Spleen (tissue), 7 donors: ENCODE data around the gene RAB40C.

Experiments used
- CTCF ChIP-seq, 11 experiments: fragments of 200-600 bp in 7 of 11; fragments of 450-650 bp in 4 of 11; sonication (generic) in 4 of 11; IDR thresholded peaks in 8 of 11; conservative IDR thresholded peaks in 3 of 11; 1 replicate in 7 of 11; 2 replicates in 4 of 11; pipeline versions ENCODE4 v1.4.0 to v1.8.0; 2016 to 2021; ENCODE audit warnings: antibody characterized with exemption in 11 of 11, inconsistent platforms in 4 of 11, mild to moderate bottlenecking in 1 of 11
- POLR2A ChIP-seq, 3 donors: fragments of 450-650 bp; IDR thresholded peaks; one replicate each; pipeline ENCODE4 v1.5.1; 2017; ENCODE audit warnings: antibody characterized with exemption in 3 of 3, mild to moderate bottlenecking in 1 of 3
- POLR2AphosphoS5 ChIP-seq, 3 donors: sonication (generic); formaldehyde crosslinking; IDR thresholded peaks; one replicate each; pipeline ENCODE4 v1.5.1; 2017; ENCODE audit warnings: antibody characterized with exemption in 3 of 3
- donor health status: DM: no; HTN: no; CAD: no; lungs with moderate emphysema.
- donor health status: DM: no; HTN: no; CAD: no.
- donor health status: DM: no; HTN: no; CAD: no.

GRCh38 chr16:582218-582613 is 7.7 kb upstream of the RAB40C start:
- no peak for TF ChIP-seq CTCF (IDR thresholded peaks at IDR 0.05 in 8 of 11, conservative IDR thresholded peaks at IDR 0.05 in 3 of 11)
- no peak for TF ChIP-seq POLR2A (IDR thresholded peaks at IDR 0.05)
- TF ChIP-seq POLR2AphosphoS5 (IDR thresholded peaks at IDR 0.05): peak in 1 of 3 donors; percentile 36
